GM23338 (cell line): ENCODE data around the gene TBATA. TPM values are rescaled to one million over a fixed set of nuclear protein-coding genes. Genes with fewer than 3 reads are reported as not detected.

ENCODE experiments used
- ATAC-seq: fragments of 200-7000 bp; cut with Tn5 transposase; 3 replicates; pipeline ENCODE4 v1.9.1; 2020
- DNase-seq: peaks from one replicate; pipeline ENCODE4 v3.0.0-alpha.2; 2015; ENCODE audit warnings: low spot score
- H2AFZ ChIP-seq: fragments of 200-600 bp; sonication (generic); 2 replicates; pipeline ENCODE4 v1.8.0; 2016; ENCODE audit warnings: antibody characterized with exemption, mild to moderate bottlenecking, moderate library complexity
- H3F3A ChIP-seq: fragments of 200-600 bp; sonication (generic); replicated peaks from 2 replicates; pipeline ENCODE4 v1.8.0; 2017; ENCODE audit warnings: antibody characterized with exemption, mixed run types, low read depth
- H3K27ac ChIP-seq: fragments of 200-600 bp; sonication (generic); 2 replicates; pipeline ENCODE4 v1.6.1; 2016; ENCODE audit warnings: low read depth
- H3K27me3 ChIP-seq: fragments of 200-600 bp; sonication (generic); 2 replicates; pipeline ENCODE4 v1.8.0; 2016; ENCODE audit warnings: mild to moderate bottlenecking, mixed run types, moderate library complexity; ENCODE audit not compliant: insufficient read depth
- H3K36me3 ChIP-seq: fragments of 200-600 bp; sonication (generic); 2 replicates; pipeline ENCODE4 v1.8.0; 2016; ENCODE audit warnings: mild to moderate bottlenecking; ENCODE audit not compliant: insufficient read depth
- H3K4me1 ChIP-seq: fragments of 200-600 bp; sonication (generic); 2 replicates; pipeline ENCODE4 v1.8.0; 2016; ENCODE audit warnings: mild to moderate bottlenecking, moderate library complexity; ENCODE audit not compliant: insufficient read depth
- H3K4me2 ChIP-seq: fragments of 200-600 bp; sonication (generic); 2 replicates; pipeline ENCODE4 v1.7.1; 2017; ENCODE audit warnings: mixed run types
- H3K4me3 ChIP-seq: fragments of 200-600 bp; sonication (generic); 2 replicates; pipeline ENCODE4 v1.6.1; 2016; ENCODE audit warnings: mixed run types
- H3K79me2 ChIP-seq: fragments of 200-600 bp; sonication (generic); replicated peaks from 2 replicates; pipeline ENCODE4 v1.8.0; 2017; ENCODE audit warnings: mild to moderate bottlenecking; ENCODE audit not compliant: insufficient read depth
- H3K9me2 ChIP-seq: fragments of 200-600 bp; sonication (generic); 2 replicates; pipeline ENCODE4 v1.8.0; 2017; ENCODE audit not compliant: insufficient read depth
- H4K20me1 ChIP-seq: fragments of 200-600 bp; sonication (generic); replicated peaks from 2 replicates; pipeline ENCODE4 v1.8.0; 2017; ENCODE audit warnings: mild to moderate bottlenecking; ENCODE audit not compliant: insufficient read depth
- H3K27ac Mint-ChIP-seq: 2 replicates; pipeline ENCODE4 v1.8.0; 2020; ENCODE audit warnings: inconsistent platforms, mild to moderate bottlenecking, moderate library complexity, mixed read lengths
- H3K27me3 Mint-ChIP-seq: 3 replicates; pipeline ENCODE4 v1.8.0; 2022; ENCODE audit warnings: low read depth, mild to moderate bottlenecking, moderate library complexity, mixed read lengths, inconsistent platforms; ENCODE audit not compliant: insufficient read depth, poor library complexity
- H3K36me3 Mint-ChIP-seq: 3 replicates; pipeline ENCODE4 v1.8.0; 2021; ENCODE audit warnings: low read depth, mild to moderate bottlenecking, inconsistent platforms, moderate library complexity, mixed read lengths
- H3K4me1 Mint-ChIP-seq: 3 replicates; pipeline ENCODE4 v1.8.0; 2020; ENCODE audit warnings: mild to moderate bottlenecking, inconsistent platforms, mixed read lengths
- H3K4me3 Mint-ChIP-seq: 3 replicates; pipeline ENCODE4 v1.8.0; 2021; ENCODE audit warnings: moderate library complexity, mild to moderate bottlenecking, inconsistent platforms, mixed read lengths
- H3K9me3 Mint-ChIP-seq: 3 replicates; pipeline ENCODE4 v1.8.0; 2020; ENCODE audit warnings: moderate library complexity, mild to moderate bottlenecking, inconsistent platforms, mixed read lengths
- CTCF ChIP-seq, 2 experiments: fragments of 200-600 bp in 1 of 2; sonication (generic) in 1 of 2; conservative IDR thresholded peaks; 2 replicates each; pipeline versions ENCODE4 v1.5.1 to v1.6.1; 2016 to 2017; ENCODE audit warnings: antibody characterized with exemption in 2 of 2, low read depth in 2 of 2, mild to moderate bottlenecking in 2 of 2, moderate library complexity in 1 of 2
- NANOG ChIP-seq: IDR thresholded peaks from 2 replicates; pipeline ENCODE4 v1.6.1; 2016; ENCODE audit warnings: antibody characterized with exemption, borderline replicate concordance
- ZNF114 ChIP-seq: fragments of 250-450 bp; sonication (Bioruptor Pico); IDR thresholded peaks from 2 replicates; pipeline ENCODE4 v1.5.0; 2020; ENCODE audit warnings: mild to moderate bottlenecking, moderate library complexity
- polyA plus RNA-seq: library from polyadenylated mRNA; unstranded; fragments of >200 nt; fragmentation: Nextera tagmentation; extraction: Ambion mirVana; gene quantifications from 2 replicates; pipeline ENCODE4 v1.2.1, GENCODE V29; 2016
- total RNA-seq: library from RNA; depleted of rRNA; stranded (reverse); fragments of >200 nt; shearing (Covaris generic); gene quantifications from 2 replicates; pipeline ENCODE4 v1.2.3, GENCODE V29; 2014
- TF ChIP-seq, protein P1 (sequence below): fragments of 250-450 bp; sonication (Bioruptor Pico); IDR thresholded peaks from 2 replicates; pipeline ENCODE4 v1.5.0; 2020; ENCODE audit warnings: mild to moderate bottlenecking, moderate library complexity

The TBATA gene
- total and polyA plus RNA-seq, 2 experiments from 2014 or later: not detected

- TF ChIP-seq CTCF (conservative IDR thresholded peaks at IDR 0.05; ENCODE audit: low read depth in 2 of 2) (no peak), NANOG (no peak)
These were observed 23.3 kb downstream of the TBATA start (continued) for GRCh38 chr10:70761727-70762350.

- DNase-seq: peak; percentile 51
- H3K4me1 Mint-ChIP-seq: peaks cover 24% of the 10 kb centered on the region
- H3K27ac ChIP-seq: no peak overlapping the region
- H3K36me3 ChIP-seq: no peaks in the 10 kb centered on the region
- H3K36me3 Mint-ChIP-seq: peaks cover 12% of the 10 kb centered on the region; the same call in 2 of the 3 replicates
- no peaks in the 10 kb centered on the region for H3K9me2 ChIP-seq
- H3K4me1 ChIP-seq: peaks cover 10% of the 10 kb centered on the region; the same call in 1 of the 2 replicates
- no peak overlapping the region for H3K4me3 Mint-ChIP-seq
- no peak overlapping the region for H3K4me2 ChIP-seq
- peaks cover 7% of the 10 kb centered on the region for H3K27me3 Mint-ChIP-seq
- no peaks in the 10 kb centered on the region for H3K79me2 ChIP-seq
- TF ChIP-seq, protein P1, sequence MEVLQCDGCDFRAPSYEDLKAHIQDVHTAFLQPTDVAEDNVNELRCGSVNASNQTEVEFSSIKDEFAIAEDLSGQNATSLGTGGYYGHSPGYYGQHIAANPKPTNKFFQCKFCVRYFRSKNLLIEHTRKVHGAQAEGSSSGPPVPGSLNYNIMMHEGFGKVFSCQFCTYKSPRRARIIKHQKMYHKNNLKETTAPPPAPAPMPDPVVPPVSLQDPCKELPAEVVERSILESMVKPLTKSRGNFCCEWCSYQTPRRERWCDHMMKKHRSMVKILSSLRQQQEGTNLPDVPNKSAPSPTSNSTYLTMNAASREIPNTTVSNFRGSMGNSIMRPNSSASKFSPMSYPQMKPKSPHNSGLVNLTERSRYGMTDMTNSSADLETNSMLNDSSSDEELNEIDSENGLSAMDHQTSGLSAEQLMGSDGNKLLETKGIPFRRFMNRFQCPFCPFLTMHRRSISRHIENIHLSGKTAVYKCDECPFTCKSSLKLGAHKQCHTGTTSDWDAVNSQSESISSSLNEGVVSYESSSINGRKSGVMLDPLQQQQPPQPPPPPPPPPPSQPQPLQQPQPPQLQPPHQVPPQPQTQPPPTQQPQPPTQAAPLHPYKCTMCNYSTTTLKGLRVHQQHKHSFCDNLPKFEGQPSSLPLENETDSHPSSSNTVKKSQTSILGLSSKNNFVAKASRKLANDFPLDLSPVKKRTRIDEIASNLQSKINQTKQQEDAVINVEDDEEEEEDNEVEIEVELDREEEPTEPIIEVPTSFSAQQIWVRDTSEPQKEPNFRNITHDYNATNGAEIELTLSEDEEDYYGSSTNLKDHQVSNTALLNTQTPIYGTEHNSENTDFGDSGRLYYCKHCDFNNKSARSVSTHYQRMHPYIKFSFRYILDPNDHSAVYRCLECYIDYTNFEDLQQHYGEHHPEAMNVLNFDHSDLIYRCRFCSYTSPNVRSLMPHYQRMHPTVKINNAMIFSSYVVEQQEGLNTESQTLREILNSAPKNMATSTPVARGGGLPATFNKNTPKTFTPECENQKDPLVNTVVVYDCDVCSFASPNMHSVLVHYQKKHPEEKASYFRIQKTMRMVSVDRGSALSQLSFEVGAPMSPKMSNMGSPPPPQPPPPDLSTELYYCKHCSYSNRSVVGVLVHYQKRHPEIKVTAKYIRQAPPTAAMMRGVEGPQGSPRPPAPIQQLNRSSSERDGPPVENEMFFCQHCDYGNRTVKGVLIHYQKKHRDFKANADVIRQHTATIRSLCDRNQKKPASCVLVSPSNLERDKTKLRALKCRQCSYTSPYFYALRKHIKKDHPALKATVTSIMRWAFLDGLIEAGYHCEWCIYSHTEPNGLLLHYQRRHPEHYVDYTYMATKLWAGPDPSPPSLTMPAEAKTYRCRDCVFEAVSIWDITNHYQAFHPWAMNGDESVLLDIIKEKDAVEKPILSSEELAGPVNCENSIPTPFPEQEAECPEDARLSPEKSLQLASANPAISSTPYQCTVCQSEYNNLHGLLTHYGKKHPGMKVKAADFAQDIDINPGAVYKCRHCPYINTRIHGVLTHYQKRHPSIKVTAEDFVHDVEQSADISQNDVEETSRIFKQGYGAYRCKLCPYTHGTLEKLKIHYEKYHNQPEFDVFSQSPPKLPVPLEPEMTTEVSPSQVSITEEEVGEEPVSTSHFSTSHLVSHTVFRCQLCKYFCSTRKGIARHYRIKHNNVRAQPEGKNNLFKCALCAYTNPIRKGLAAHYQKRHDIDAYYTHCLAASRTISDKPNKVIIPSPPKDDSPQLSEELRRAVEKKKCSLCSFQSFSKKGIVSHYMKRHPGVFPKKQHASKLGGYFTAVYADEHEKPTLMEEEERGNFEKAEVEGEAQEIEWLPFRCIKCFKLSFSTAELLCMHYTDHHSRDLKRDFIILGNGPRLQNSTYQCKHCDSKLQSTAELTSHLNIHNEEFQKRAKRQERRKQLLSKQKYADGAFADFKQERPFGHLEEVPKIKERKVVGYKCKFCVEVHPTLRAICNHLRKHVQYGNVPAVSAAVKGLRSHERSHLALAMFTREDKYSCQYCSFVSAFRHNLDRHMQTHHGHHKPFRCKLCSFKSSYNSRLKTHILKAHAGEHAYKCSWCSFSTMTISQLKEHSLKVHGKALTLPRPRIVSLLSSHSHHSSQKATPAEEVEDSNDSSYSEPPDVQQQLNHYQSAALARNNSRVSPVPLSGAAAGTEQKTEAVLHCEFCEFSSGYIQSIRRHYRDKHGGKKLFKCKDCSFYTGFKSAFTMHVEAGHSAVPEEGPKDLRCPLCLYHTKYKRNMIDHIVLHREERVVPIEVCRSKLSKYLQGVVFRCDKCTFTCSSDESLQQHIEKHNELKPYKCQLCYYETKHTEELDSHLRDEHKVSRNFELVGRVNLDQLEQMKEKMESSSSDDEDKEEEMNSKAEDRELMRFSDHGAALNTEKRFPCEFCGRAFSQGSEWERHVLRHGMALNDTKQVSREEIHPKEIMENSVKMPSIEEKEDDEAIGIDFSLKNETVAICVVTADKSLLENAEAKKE (CRISPR knock-in tag): peak; percentile 73
- peak in 1 of 2 experiments; percentile 53; a peak in 2 of 4 replicates for TF ChIP-seq CTCF (conservative IDR thresholded peaks at IDR 0.05; ENCODE audit: low read depth in 2 of 2)
- no peak for TF ChIP-seq ZNF114 (CRISPR knock-in tag)
- H4K20me1 ChIP-seq: no peaks in the 10 kb centered on the region
- H3F3A ChIP-seq: no peaks in the 10 kb centered on the region
- ATAC-seq: peak; percentile 66
- no peaks in the 10 kb centered on the region for H3K27me3 ChIP-seq
- H3K9me3 Mint-ChIP-seq: peaks cover 18% of the 10 kb centered on the region
- no peak overlapping the region for H3K4me3 ChIP-seq
- no peak overlapping the region; the same call in 1 of the 2 replicates for H2AFZ ChIP-seq
- peak overlapping the region; percentile 24; the same call in 1 of the 2 replicates for H3K27ac Mint-ChIP-seq
These were observed 24.1 kb downstream of the TBATA start for GRCh38 chr10:70761031-70761601.
